ENCODE results near the gene COQ8B.
A peak's percentile ranks its signal among the peaks of the same experiment; 100 is the strongest.

COQ8B gene

DNA sequence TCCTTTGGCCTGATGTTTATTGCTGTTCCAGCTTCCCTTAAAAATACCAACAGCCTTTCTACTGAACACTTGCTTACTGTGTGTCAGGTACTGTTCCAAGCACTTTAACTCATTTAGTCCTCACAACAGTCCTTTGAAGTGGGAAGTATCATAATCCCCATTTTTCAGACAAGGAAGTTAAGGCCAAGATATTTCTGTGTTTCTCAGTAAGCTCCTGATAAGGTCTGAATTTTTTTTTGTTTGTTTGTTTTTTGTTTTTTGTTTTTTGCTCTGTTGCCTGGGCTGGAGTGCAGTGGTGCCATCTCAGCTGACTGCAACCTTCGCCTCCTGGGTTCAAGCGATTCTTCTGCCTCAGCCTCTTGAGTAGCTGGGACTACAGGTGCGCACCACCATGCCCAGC lies 41.8 kb upstream of the COQ8B start:
- Histone ChIP-seq H3K27me3 (ENCODE audit: insufficient read depth, low read length) (no peaks in the 10 kb centered on the region), H3K36me3 (ENCODE audit: insufficient read depth, low read length) (peaks cover 92% of the 10 kb centered on the region), H3K4me2 (ENCODE audit: low read length) (no peak overlapping the region), H3K4me1 (ENCODE audit: insufficient read depth, low read length, severe bottlenecking) (peaks cover 34% of the 10 kb centered on the region), H3K4me3 (ENCODE audit: low read depth, low read length, poor library complexity, severe bottlenecking) (no peak overlapping the region), H4K20me1 (ENCODE audit: insufficient read depth, low read length) (no peaks in the 10 kb centered on the region), H3F3A (ENCODE audit: insufficient read depth, low read length) (no peaks in the 10 kb centered on the region), H3K9me3 (ENCODE audit: low read length) (no peaks in the 10 kb centered on the region), H3K27ac (ENCODE audit: low read depth, low read length, poor library complexity, severe bottlenecking) (no peak overlapping the region), H2AFZ (ENCODE audit: low read length) (no peak overlapping the region), H3K9ac (ENCODE audit: low read length) (no peak overlapping the region), H3K79me2 (ENCODE audit: insufficient read depth, low read length) (peaks cover 39% of the 10 kb centered on the region), H3K9me2 (ENCODE audit: low read depth, low read length) (no peaks in the 10 kb centered on the region)
- no peak for TF ChIP-seq EZH2 (IDR thresholded peaks at IDR 0.05; ENCODE audit: borderline replicate concordance, low read length)
- TF ChIP-seq, protein P1, sequence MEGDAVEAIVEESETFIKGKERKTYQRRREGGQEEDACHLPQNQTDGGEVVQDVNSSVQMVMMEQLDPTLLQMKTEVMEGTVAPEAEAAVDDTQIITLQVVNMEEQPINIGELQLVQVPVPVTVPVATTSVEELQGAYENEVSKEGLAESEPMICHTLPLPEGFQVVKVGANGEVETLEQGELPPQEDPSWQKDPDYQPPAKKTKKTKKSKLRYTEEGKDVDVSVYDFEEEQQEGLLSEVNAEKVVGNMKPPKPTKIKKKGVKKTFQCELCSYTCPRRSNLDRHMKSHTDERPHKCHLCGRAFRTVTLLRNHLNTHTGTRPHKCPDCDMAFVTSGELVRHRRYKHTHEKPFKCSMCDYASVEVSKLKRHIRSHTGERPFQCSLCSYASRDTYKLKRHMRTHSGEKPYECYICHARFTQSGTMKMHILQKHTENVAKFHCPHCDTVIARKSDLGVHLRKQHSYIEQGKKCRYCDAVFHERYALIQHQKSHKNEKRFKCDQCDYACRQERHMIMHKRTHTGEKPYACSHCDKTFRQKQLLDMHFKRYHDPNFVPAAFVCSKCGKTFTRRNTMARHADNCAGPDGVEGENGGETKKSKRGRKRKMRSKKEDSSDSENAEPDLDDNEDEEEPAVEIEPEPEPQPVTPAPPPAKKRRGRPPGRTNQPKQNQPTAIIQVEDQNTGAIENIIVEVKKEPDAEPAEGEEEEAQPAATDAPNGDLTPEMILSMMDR (IDR thresholded peaks at IDR 0.05; ENCODE audit: low read length): no peak

DNA sequence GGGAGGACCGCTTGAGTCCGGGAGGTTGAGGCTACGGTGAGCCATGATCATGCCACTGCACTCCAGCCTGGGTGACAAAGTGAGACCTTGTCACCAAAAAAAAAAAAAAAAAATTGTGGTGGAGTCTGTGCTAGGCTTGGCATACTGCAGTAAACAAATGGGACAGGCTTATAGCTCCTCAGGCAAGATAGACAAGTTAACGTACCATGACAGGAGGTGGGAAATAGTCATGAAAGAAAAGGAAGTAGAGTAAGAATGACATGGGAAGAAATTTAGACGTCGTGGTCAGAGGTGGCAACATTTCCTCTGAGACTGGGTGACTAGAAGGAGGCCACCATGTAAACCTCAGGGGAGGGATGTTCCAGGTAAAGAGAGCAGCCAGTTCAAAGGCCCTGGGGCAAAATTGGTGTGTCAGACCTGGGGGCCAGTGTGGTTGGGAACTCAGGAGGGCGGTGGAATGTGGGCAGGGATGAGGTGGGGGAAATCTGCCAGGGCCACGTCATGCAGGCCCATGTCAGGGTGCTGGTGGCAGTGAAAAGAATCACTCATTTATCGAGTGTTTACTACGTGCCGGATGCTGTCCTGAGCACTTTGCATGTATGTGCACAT lies 39.9 kb upstream of the COQ8B start:
- H3F3A ChIP-seq (ENCODE audit: insufficient read depth, low read length): no peaks in the 10 kb centered on the region
- TF ChIP-seq, protein P1 (IDR thresholded peaks at IDR 0.05; ENCODE audit: low read length): no peak
- no peak for TF ChIP-seq EZH2 (IDR thresholded peaks at IDR 0.05; ENCODE audit: borderline replicate concordance, low read length)
- H3K9me3 ChIP-seq (ENCODE audit: low read length): no peaks in the 10 kb centered on the region
- H3K36me3 ChIP-seq (ENCODE audit: insufficient read depth, low read length): peaks cover 89% of the 10 kb centered on the region
- peak overlapping the region; percentile 89 for H3K4me3 ChIP-seq (ENCODE audit: low read depth, low read length, poor library complexity, severe bottlenecking)
- no peak overlapping the region for H3K9ac ChIP-seq (ENCODE audit: low read length)
- peak overlapping the region; percentile 73; the same call in 1 of the 2 replicates for H3K4me2 ChIP-seq (ENCODE audit: low read length)
- no peaks in the 10 kb centered on the region for H3K27me3 ChIP-seq (ENCODE audit: insufficient read depth, low read length)
- no peaks in the 10 kb centered on the region for H3K9me2 ChIP-seq (ENCODE audit: low read depth, low read length)
- peaks cover 44% of the 10 kb centered on the region for H3K4me1 ChIP-seq (ENCODE audit: insufficient read depth, low read length, severe bottlenecking)
- H4K20me1 ChIP-seq (ENCODE audit: insufficient read depth, low read length): no peaks in the 10 kb centered on the region
- H2AFZ ChIP-seq (ENCODE audit: low read length): no peak overlapping the region
- H3K27ac ChIP-seq (ENCODE audit: low read depth, low read length, poor library complexity, severe bottlenecking): no peak overlapping the region
- H3K79me2 ChIP-seq (ENCODE audit: insufficient read depth, low read length): peaks cover 57% of the 10 kb centered on the region

DNA sequence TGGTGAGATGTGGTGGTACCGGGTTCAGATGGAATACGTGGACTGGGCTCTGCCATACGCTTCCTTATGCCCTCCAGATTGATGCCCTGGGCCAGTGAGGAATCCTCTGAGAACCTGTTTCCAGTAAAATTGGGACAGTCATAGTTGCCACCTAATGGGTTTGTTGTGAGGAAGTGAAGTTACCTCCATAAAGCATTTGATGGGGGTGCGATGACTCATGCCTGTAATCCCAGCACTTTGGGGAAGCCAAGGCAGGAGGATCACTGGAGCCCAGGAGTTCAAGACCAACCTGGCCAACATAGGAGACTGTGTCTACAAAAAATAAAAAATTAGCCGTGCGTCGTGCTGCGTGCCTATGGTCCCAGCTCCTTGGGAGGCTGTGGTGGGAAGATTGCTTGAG lies 39.1 kb upstream of the COQ8B start:
- Histone ChIP-seq H3K4me2 (ENCODE audit: low read length) (peak overlapping the region; percentile 73), H3K4me3 (ENCODE audit: low read depth, low read length, poor library complexity, severe bottlenecking) (peak overlapping the region; percentile 89), H2AFZ (ENCODE audit: low read length) (no peak overlapping the region), H3F3A (ENCODE audit: insufficient read depth, low read length) (no peaks in the 10 kb centered on the region), H3K36me3 (ENCODE audit: insufficient read depth, low read length) (peaks cover 87% of the 10 kb centered on the region), H3K79me2 (ENCODE audit: insufficient read depth, low read length) (peaks cover 63% of the 10 kb centered on the region), H3K9me2 (ENCODE audit: low read depth, low read length) (no peaks in the 10 kb centered on the region), H3K27ac (ENCODE audit: low read depth, low read length, poor library complexity, severe bottlenecking) (peak overlapping the region; percentile 62), H3K9me3 (ENCODE audit: low read length) (no peaks in the 10 kb centered on the region), H3K27me3 (ENCODE audit: insufficient read depth, low read length) (no peaks in the 10 kb centered on the region), H3K9ac (ENCODE audit: low read length) (no peak overlapping the region; the same call in 1 of the 2 replicates), H3K4me1 (ENCODE audit: insufficient read depth, low read length, severe bottlenecking) (peaks cover 44% of the 10 kb centered on the region), H4K20me1 (ENCODE audit: insufficient read depth, low read length) (no peaks in the 10 kb centered on the region)
- TF ChIP-seq EZH2 (IDR thresholded peaks at IDR 0.05; ENCODE audit: borderline replicate concordance, low read length): no peak

DNA sequence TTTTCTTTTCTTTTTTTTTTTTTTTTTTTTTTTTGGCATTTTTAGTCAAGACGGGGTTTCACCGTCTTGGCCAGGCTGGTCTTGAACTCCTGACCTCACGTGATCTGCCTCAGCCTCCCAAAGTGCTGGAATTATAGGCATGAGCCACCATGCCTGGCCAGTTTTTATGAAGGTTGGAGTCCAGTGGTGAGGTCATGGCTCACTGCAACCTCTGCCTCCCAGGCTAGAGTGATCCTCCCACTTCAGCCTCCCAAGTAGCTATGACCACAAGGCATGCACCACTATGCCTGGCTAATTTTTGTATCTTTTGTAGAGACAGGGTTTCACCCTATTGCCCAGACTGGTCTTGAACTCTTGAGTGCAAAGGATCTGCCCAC lies 38.5 kb upstream of the COQ8B start:
- Histone ChIP-seq H3K27ac (ENCODE audit: low read depth, low read length, poor library complexity, severe bottlenecking) (peak overlapping the region; percentile 62), H3K4me3 (ENCODE audit: low read depth, low read length, poor library complexity, severe bottlenecking) (peak overlapping the region; percentile 89), H3K27me3 (ENCODE audit: insufficient read depth, low read length) (no peaks in the 10 kb centered on the region), H3K36me3 (ENCODE audit: insufficient read depth, low read length) (peaks cover 81% of the 10 kb centered on the region), H3K4me2 (ENCODE audit: low read length) (peak overlapping the region; percentile 73), H3K4me1 (ENCODE audit: insufficient read depth, low read length, severe bottlenecking) (peaks cover 44% of the 10 kb centered on the region), H4K20me1 (ENCODE audit: insufficient read depth, low read length) (no peaks in the 10 kb centered on the region), H3K9ac (ENCODE audit: low read length) (no peak overlapping the region; the same call in 1 of the 2 replicates), H3K9me3 (ENCODE audit: low read length) (no peaks in the 10 kb centered on the region), H3F3A (ENCODE audit: insufficient read depth, low read length) (no peaks in the 10 kb centered on the region), H3K9me2 (ENCODE audit: low read depth, low read length) (no peaks in the 10 kb centered on the region), H3K79me2 (ENCODE audit: insufficient read depth, low read length) (peaks cover 63% of the 10 kb centered on the region), H2AFZ (ENCODE audit: low read length) (no peak overlapping the region)
- TF ChIP-seq, protein P1 (IDR thresholded peaks at IDR 0.05; ENCODE audit: low read length): no peak
- TF ChIP-seq EZH2 (IDR thresholded peaks at IDR 0.05; ENCODE audit: borderline replicate concordance, low read length): no peak

All from OCI-LY1 (cell line).